Measurements from ENCODE around the gene ZNF831.

The ZNF831 gene

DNA sequence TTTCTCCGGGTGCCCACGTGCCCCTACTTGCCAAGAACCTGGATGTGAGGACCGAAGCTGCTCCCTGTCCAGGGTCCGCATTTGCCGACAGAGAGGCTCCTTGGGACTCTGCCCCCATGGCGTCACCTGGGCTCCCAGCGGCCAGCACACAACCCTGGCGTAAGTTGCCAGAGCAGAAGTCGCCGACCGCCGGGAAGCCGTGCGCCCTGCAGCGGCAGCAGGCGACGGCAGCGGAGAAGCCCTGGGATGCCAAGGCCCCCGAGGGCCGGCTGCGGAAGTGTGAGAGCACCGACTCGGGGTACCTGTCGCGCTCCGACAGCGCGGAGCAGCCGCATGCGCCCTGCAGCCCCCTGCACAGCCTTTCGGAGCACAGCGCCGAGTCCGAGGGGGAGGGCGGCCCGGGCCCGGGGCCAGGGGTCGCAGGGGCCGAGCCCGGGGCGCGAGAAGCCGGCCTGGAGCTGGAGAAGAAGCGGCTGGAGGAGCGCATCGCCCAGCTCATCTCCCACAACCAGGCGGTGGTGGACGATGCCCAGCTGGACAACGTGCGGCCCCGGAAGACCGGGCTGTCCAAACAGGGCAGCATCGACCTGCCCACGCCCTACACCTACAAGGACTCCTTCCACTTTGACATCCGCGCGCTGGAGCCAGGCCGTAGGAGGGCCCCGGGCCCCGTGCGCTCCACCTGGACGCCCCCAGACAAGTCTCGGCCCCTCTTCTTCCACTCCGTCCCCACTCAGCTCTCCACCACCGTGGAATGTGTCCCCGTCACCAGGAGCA, 28.3 kb downstream of the ZNF831 start:
- H3K23ac ChIP-seq (ENCODE audit: low read length in 2 of 2) = no peak overlapping the region
- no peak overlapping the region for H3K9ac ChIP-seq (ENCODE audit: low read length)
- H4K91ac ChIP-seq (ENCODE audit: low read length) = no peak overlapping the region
- no peak overlapping the region for H4K8ac ChIP-seq (ENCODE audit: low read length)
- H2BK120ac ChIP-seq (ENCODE audit: low read depth, low read length) = no peak overlapping the region
- H2BK15ac ChIP-seq (ENCODE audit: low read depth, poor library complexity, severe bottlenecking) = no peak overlapping the region
- WGBS = 93% methylated on average over 65 of the region's 66 CpGs
- no peak for DNase-seq
- no peak overlapping the region for H3K4me2 ChIP-seq (ENCODE audit: low read length, poor library complexity, severe bottlenecking)
- no peak overlapping the region for H3K18ac ChIP-seq (ENCODE audit: low read depth in 1 of 2, low read length in 2 of 2)
- no peak overlapping the region for H2BK12ac ChIP-seq (ENCODE audit: low read length in 2 of 2)
- no peak overlapping the region for H2AFZ ChIP-seq (ENCODE audit: low read depth, low read length)
- H3K14ac ChIP-seq (ENCODE audit: low read length in 2 of 2) = no peak overlapping the region
- no peaks in the 10 kb centered on the region for H3K9me3 ChIP-seq (ENCODE audit: control insufficient read depth, low read length)
- no peaks in the 10 kb centered on the region for H3K4me1 ChIP-seq (ENCODE audit: control insufficient read depth, insufficient read depth, low read depth, low read length)
- H3K4ac ChIP-seq (ENCODE audit: low read depth in 1 of 2, low read length in 2 of 2) = no peak overlapping the region
- H3K27ac ChIP-seq (ENCODE audit: low read length, poor library complexity, severe bottlenecking) = no peak overlapping the region
- no peak overlapping the region for H2AK5ac ChIP-seq (ENCODE audit: low read length, severe bottlenecking)
- H3K4me3 ChIP-seq (ENCODE audit: insufficient read depth in 1 of 2, low read depth in 1 of 2, low read length in 2 of 2) = no peak overlapping the region
- H2BK5ac ChIP-seq (ENCODE audit: low read depth, low read length, poor library complexity, severe bottlenecking) = no peak overlapping the region
- no peaks in the 10 kb centered on the region for H3K36me3 ChIP-seq (ENCODE audit: control insufficient read depth in 1 of 2, insufficient read depth in 2 of 2, low read depth in 1 of 2, low read length in 2 of 2)
- no peaks in the 10 kb centered on the region for H3K79me1 ChIP-seq (replicated peaks; ENCODE audit: low read length, poor library complexity, severe bottlenecking)
- peaks cover 0 to 30% of the 10 kb centered on the region in 2 experiments for H3K27me3 ChIP-seq (ENCODE audit: control insufficient read depth in 1 of 2, insufficient read depth in 1 of 2, low read length in 2 of 2)

DNA sequence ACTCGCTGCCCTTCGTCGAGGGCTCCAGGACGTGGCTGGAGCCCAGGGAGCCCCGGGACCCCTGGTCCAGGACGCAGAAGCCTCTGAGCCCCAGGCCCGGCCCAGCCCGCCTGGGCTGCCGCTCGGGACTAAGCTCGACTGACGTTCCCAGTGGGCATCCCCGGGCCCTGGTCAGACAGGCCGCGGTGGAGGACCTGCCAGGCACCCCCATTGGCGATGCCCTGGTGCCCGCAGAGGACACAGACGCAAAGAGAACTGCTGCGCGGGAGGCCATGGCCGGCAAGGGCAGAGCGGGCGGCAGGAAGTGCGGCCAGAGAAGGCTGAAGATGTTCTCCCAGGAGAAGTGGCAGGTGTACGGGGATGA, 28.9 kb downstream of the ZNF831 start:
- Histone ChIP-seq H3K4ac (ENCODE audit: low read depth in 1 of 2, low read length in 2 of 2) (no peak overlapping the region), H2AFZ (ENCODE audit: low read depth, low read length) (no peak overlapping the region), H3K27me3 (ENCODE audit: control insufficient read depth in 1 of 2, insufficient read depth in 1 of 2, low read length in 2 of 2) (peaks cover 0 to 25% of the 10 kb centered on the region in 2 experiments), H3K4me3 (ENCODE audit: insufficient read depth in 1 of 2, low read depth in 1 of 2, low read length in 2 of 2) (no peak overlapping the region), H3K9me3 (ENCODE audit: control insufficient read depth, low read length) (no peaks in the 10 kb centered on the region), H2AK5ac (ENCODE audit: low read length, severe bottlenecking) (no peak overlapping the region), H3K9ac (ENCODE audit: low read length) (no peak overlapping the region), H3K18ac (ENCODE audit: low read depth in 1 of 2, low read length in 2 of 2) (no peak overlapping the region), H3K14ac (ENCODE audit: low read length in 2 of 2) (no peak overlapping the region), H4K8ac (ENCODE audit: low read length) (no peak overlapping the region), H3K23ac (ENCODE audit: low read length in 2 of 2) (no peak overlapping the region), H2BK120ac (ENCODE audit: low read depth, low read length) (no peak overlapping the region), H3K27ac (ENCODE audit: low read length, poor library complexity, severe bottlenecking) (no peak overlapping the region), H3K4me1 (ENCODE audit: control insufficient read depth, insufficient read depth, low read depth, low read length) (no peaks in the 10 kb centered on the region), H4K91ac (ENCODE audit: low read length) (no peak overlapping the region), H3K79me1 (replicated peaks; ENCODE audit: low read length, poor library complexity, severe bottlenecking) (no peaks in the 10 kb centered on the region), H2BK5ac (ENCODE audit: low read depth, low read length, poor library complexity, severe bottlenecking) (no peak overlapping the region), H3K36me3 (ENCODE audit: control insufficient read depth in 1 of 2, insufficient read depth in 2 of 2, low read depth in 1 of 2, low read length in 2 of 2) (no peaks in the 10 kb centered on the region), H3K4me2 (ENCODE audit: low read length, poor library complexity, severe bottlenecking) (no peak overlapping the region), H2BK12ac (ENCODE audit: low read length in 2 of 2) (no peak overlapping the region), H2BK15ac (ENCODE audit: low read depth, poor library complexity, severe bottlenecking) (no peak overlapping the region)
- WGBS = 94% methylated on average over 25 of the region's 25 CpGs
- no peak for DNase-seq

DNA sequence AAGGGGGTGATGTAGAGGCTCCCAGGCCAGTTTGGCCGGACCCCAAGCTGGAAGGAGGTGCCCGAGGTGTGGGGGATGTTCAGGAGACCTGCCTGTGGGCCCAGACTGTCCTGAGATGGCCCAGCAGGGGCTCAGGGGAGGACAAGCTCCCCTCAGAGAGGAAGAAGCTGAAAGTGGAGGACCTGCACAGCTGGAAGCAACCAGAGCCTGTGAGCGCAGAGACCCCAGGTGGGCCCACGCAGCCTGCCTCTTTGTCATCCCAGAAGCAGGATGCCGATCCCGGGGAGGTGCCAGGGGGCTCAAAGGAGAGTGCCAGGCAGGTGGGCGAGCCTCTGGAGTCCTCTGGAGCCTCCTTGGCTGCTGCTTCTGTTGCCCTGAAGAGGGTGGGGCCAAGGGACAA, 29.7 kb downstream of the ZNF831 start:
- DNase-seq = no peak
- 55% methylated on average over 7 of the region's 7 CpGs for WGBS
- H2BK15ac ChIP-seq (ENCODE audit: low read depth, poor library complexity, severe bottlenecking) = no peak overlapping the region

DNA sequence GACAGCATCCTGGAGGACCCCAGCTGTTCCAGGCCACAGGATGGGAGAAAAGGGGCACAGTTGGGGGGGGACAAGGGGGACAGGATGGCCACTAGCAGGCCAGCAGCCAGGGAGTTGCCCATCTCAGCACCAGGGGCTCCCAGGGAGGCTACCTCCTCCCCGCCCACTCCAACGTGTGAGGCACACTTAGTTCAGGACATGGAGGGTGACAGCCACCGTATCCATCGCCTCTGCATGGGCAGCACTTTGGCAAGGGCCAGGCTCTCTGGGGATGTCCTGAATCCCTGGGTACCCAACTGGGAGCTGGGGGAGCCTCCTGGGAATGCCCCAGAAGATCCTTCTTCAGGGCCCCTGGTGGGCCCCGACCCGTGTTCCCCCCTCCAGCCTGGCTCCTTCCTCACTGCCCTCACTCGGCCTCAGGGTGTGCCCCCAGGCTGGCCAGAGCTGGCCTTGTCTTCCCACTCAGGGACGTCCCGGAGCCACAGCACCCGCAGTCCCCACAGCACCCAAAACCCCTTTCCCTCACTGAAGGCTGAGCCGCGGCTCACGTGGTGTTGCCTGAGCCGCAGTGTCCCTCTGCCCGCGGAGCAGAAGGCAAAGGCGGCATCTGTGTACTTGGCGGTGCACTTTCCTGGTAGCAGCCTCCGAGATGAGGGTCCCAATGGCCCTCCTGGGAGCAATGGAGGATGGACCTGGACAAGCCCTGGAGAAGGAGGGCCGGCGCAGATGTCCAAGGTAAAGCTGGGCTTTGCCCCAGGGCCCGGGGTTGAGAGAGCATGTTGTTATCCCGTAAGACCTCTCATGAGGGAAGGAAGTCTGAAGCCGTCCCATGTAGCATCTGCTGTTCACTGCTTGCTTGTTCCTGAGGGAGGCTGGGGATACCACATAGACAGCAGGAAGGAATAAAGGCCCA, 30.7 kb downstream of the ZNF831 start:
- Histone ChIP-seq H2BK120ac (ENCODE audit: low read depth, low read length) (no peak overlapping the region), H4K8ac (ENCODE audit: low read length) (no peak overlapping the region), H3K27ac (ENCODE audit: low read length, poor library complexity, severe bottlenecking) (no peak overlapping the region), H3K79me1 (replicated peaks; ENCODE audit: low read length, poor library complexity, severe bottlenecking) (no peaks in the 10 kb centered on the region), H2AK5ac (ENCODE audit: low read length, severe bottlenecking) (no peak overlapping the region), H2BK5ac (ENCODE audit: low read depth, low read length, poor library complexity, severe bottlenecking) (no peak overlapping the region), H3K27me3 (ENCODE audit: control insufficient read depth in 1 of 2, insufficient read depth in 1 of 2, low read length in 2 of 2) (peaks cover 0 to 22% of the 10 kb centered on the region in 2 experiments), H2BK15ac (ENCODE audit: low read depth, poor library complexity, severe bottlenecking) (no peak overlapping the region), H4K91ac (ENCODE audit: low read length) (no peak overlapping the region), H3K4me3 (ENCODE audit: insufficient read depth in 1 of 2, low read depth in 1 of 2, low read length in 2 of 2) (no peak overlapping the region), H3K4me2 (ENCODE audit: low read length, poor library complexity, severe bottlenecking) (no peak overlapping the region), H3K18ac (ENCODE audit: low read depth in 1 of 2, low read length in 2 of 2) (no peak overlapping the region), H3K4me1 (ENCODE audit: control insufficient read depth, insufficient read depth, low read depth, low read length) (no peaks in the 10 kb centered on the region), H3K9ac (ENCODE audit: low read length) (no peak overlapping the region), H3K9me3 (ENCODE audit: control insufficient read depth, low read length) (peaks cover under 1% of the 10 kb centered on the region), H3K36me3 (ENCODE audit: control insufficient read depth in 1 of 2, insufficient read depth in 2 of 2, low read depth in 1 of 2, low read length in 2 of 2) (no peaks in the 10 kb centered on the region), H3K4ac (ENCODE audit: low read depth in 1 of 2, low read length in 2 of 2) (no peak overlapping the region), H3K23ac (ENCODE audit: low read length in 2 of 2) (no peak overlapping the region), H2AFZ (ENCODE audit: low read depth, low read length) (no peak overlapping the region), H2BK12ac (ENCODE audit: low read length in 2 of 2) (no peak overlapping the region), H3K14ac (ENCODE audit: low read length in 2 of 2) (no peak overlapping the region)
- no peak for DNase-seq
- WGBS = 86% methylated on average over 24 of the region's 24 CpGs

More for the DNA sequence above, 29.7 kb downstream of the ZNF831 start:
- no peak overlapping the region for H3K9ac ChIP-seq (ENCODE audit: low read length)
- no peak overlapping the region for H2BK12ac ChIP-seq (ENCODE audit: low read length in 2 of 2)
- no peak overlapping the region for H3K14ac ChIP-seq (ENCODE audit: low read length in 2 of 2)
- H4K8ac ChIP-seq (ENCODE audit: low read length) = no peak overlapping the region
- H3K23ac ChIP-seq (ENCODE audit: low read length in 2 of 2) = no peak overlapping the region
- no peak overlapping the region for H3K4me3 ChIP-seq (ENCODE audit: insufficient read depth in 1 of 2, low read depth in 1 of 2, low read length in 2 of 2)
- H3K4me2 ChIP-seq (ENCODE audit: low read length, poor library complexity, severe bottlenecking) = no peak overlapping the region
- no peak overlapping the region for H2AK5ac ChIP-seq (ENCODE audit: low read length, severe bottlenecking)
- no peaks in the 10 kb centered on the region for H3K36me3 ChIP-seq (ENCODE audit: control insufficient read depth in 1 of 2, insufficient read depth in 2 of 2, low read depth in 1 of 2, low read length in 2 of 2)
- no peak overlapping the region for H4K91ac ChIP-seq (ENCODE audit: low read length)
- no peak overlapping the region for H3K18ac ChIP-seq (ENCODE audit: low read depth in 1 of 2, low read length in 2 of 2)
- H3K27me3 ChIP-seq (ENCODE audit: control insufficient read depth in 1 of 2, insufficient read depth in 1 of 2, low read length in 2 of 2) = peaks cover 0 to 22% of the 10 kb centered on the region in 2 experiments
- H3K79me1 ChIP-seq (replicated peaks; ENCODE audit: low read length, poor library complexity, severe bottlenecking) = no peaks in the 10 kb centered on the region
- no peak overlapping the region for H3K4ac ChIP-seq (ENCODE audit: low read depth in 1 of 2, low read length in 2 of 2)
- H2BK120ac ChIP-seq (ENCODE audit: low read depth, low read length) = no peak overlapping the region
- H3K4me1 ChIP-seq (ENCODE audit: control insufficient read depth, insufficient read depth, low read depth, low read length) = no peaks in the 10 kb centered on the region
- no peak overlapping the region for H3K27ac ChIP-seq (ENCODE audit: low read length, poor library complexity, severe bottlenecking)
- no peaks in the 10 kb centered on the region for H3K9me3 ChIP-seq (ENCODE audit: control insufficient read depth, low read length)
- no peak overlapping the region for H2BK5ac ChIP-seq (ENCODE audit: low read depth, low read length, poor library complexity, severe bottlenecking)
- no peak overlapping the region for H2AFZ ChIP-seq (ENCODE audit: low read depth, low read length)
